Lung (tissue), 12 donors: Measurements from ENCODE around the gene THAP4. TPM values are rescaled to one million over a fixed set of nuclear protein-coding genes. Genes with fewer than 3 reads are reported as not detected.

Source experiments
- ATAC-seq: fragments of 200-7000 bp; cut with Tn5 transposase; one replicate; pipeline ENCODE4 v1.9.1; 2020; ENCODE audit warnings: moderate number of reproducible peaks; ENCODE audit not compliant: insufficient read depth, low FRiP score
- DNase-seq, 3 donors: peaks; one replicate each; pipeline ENCODE4 v3.0.0-alpha.2; 2013 to 2017
- H3K27ac ChIP-seq, 2 donors: one replicate each; pipeline ENCODE4 v1.5.1; 2013; ENCODE audit warnings: mild to moderate bottlenecking in 2 of 2, moderate library complexity in 2 of 2, control low read depth in 1 of 2, inconsistent platforms in 1 of 2, low read depth in 1 of 2, low read length in 1 of 2
- H3K27me3 ChIP-seq, 3 donors: one replicate each; pipeline ENCODE4 v1.5.1; 2013; ENCODE audit warnings: low read length in 2 of 3; ENCODE audit not compliant: control insufficient read depth in 3 of 3, insufficient read depth in 3 of 3
- H3K36me3 ChIP-seq, 4 donors: one replicate each; pipeline ENCODE4 v1.5.1; 2013; ENCODE audit warnings: low read length in 4 of 4, mild to moderate bottlenecking in 1 of 4, moderate library complexity in 1 of 4; ENCODE audit not compliant: control insufficient read depth in 4 of 4, insufficient read depth in 4 of 4
- H3K4me1 ChIP-seq, 5 donors: one replicate each; pipeline ENCODE4 v1.5.1; 2013; ENCODE audit warnings: low read length in 5 of 5, mild to moderate bottlenecking in 2 of 5, moderate library complexity in 1 of 5; ENCODE audit not compliant: control insufficient read depth in 5 of 5, insufficient read depth in 5 of 5
- H3K4me3 ChIP-seq: one replicate; pipeline ENCODE4 v1.5.1; 2013; ENCODE audit warnings: mild to moderate bottlenecking, control low read depth, moderate library complexity
- H3K9ac ChIP-seq, 2 donors: one replicate each; pipeline ENCODE4 v1.5.1; 2013; ENCODE audit warnings: low read length in 2 of 2, control low read depth in 1 of 2; ENCODE audit not compliant: insufficient read depth in 1 of 2
- H3K9me3 ChIP-seq, 4 donors: one replicate each; pipeline ENCODE4 v1.5.1; 2013; ENCODE audit warnings: low read length in 3 of 4, mild to moderate bottlenecking in 1 of 4, moderate library complexity in 1 of 4; ENCODE audit not compliant: control insufficient read depth in 4 of 4, insufficient read depth in 3 of 4
- CTCF ChIP-seq: IDR thresholded peaks from 2 replicates; pipeline ENCODE4 v1.5.1; 2012; ENCODE audit warnings: mild to moderate bottlenecking; ENCODE audit errors: control extremely low read depth, extremely low read depth
- WGBS, 2 donors: extraction: QIAGEN DNeasy Blood & Tissue Kit; methylation state at CpG; one replicate each; pipeline ENCODE4 v1.1.7; 2013; 5-methylcytosine and 5-hydroxymethylcytosine counted together
- polyA plus RNA-seq, 2 donors: library from polyadenylated mRNA; stranded (reverse); fragments of 200-250 nt; gene quantifications; one replicate each; pipeline ENCODE4 v1.2.1, GENCODE V29; 2013
- total RNA-seq, 2 donors: library from RNA; depleted of rRNA in 1 of 2; stranded (reverse); fragments of >200 nt in 1 of 2; gene quantifications; one replicate each; pipeline ENCODE4 v1.2.1, GENCODE V29; 2014 to 2021
- donor health status: control.
- donor health status: control.
- donor health status: Bipolar disorder and iron deficiency.
- donor health status: healthy.
- donor health status: DM: yes; HTN: yes; CAD: no.

The THAP4 gene
- total and polyA plus RNA-seq, 4 donors = 40.0 to 53.7 (median 45.0) TPM

GRCh38 chr2:241563981-241564595, 72.9 kb downstream of the THAP4 start:
- no peak for TF ChIP-seq CTCF
- 80 to 90% methylated on average over 23 of the region's 23 CpGs for WGBS, 2 donors
- H3K27me3 ChIP-seq = no peaks in the 10 kb centered on the region
- peak overlapping the region in 1 of 2 donors; percentile 3 for H3K27ac ChIP-seq
- ATAC-seq (no peak), DNase-seq (peak in 1 of 3 donors; percentile 22)
- H3K9ac ChIP-seq = no peak overlapping the region
- peaks cover 0 to 8% (median 3%) of the 10 kb centered on the region in 4 donors for H3K36me3 ChIP-seq
- peaks cover 0 to 31% (median 18%) of the 10 kb centered on the region in 5 donors for H3K4me1 ChIP-seq
- no peak overlapping the region for H3K4me3 ChIP-seq
- H3K9me3 ChIP-seq = no peaks in the 10 kb centered on the region

GRCh38 chr2:241563571-241563980, 73.4 kb downstream of the THAP4 start:
- ATAC-seq = no peak

DNA sequence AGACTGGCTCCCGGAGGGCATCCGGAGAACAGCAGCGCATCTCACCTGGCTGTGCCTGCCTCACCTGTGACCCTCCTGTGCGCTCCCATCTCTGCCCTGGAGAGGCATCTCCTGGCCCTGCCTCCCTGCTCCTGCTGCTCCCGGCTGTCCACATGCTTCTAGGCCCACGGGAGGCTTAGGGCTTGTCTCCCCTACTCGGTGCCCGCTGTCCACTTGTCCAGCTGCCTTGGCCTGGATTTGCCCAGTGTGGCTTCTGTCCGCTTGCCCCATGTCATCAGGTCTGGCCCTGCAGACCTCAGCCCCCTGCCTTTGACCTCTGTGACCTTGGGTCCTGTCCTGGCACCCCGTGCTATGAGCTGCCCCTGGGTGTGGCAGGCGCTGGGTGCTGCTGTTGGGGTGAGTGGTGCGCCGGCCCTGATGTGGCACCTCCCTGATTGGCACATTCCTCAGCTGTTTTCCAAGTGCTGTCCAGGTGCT, 73.9 kb downstream of the THAP4 start:
- TF ChIP-seq CTCF = no peak

More at GRCh38 chr2:241563571-241563980, 73.4 kb downstream of the THAP4 start:
- no peak overlapping the region for H3K9ac ChIP-seq
- TF ChIP-seq CTCF = no peak
- peaks cover 0 to 31% (median 18%) of the 10 kb centered on the region in 5 donors for H3K4me1 ChIP-seq
- no peaks in the 10 kb centered on the region for H3K27me3 ChIP-seq
- 73 to 86% methylated on average over 8 to 10 of the region's 10 CpGs for WGBS, 2 donors
- no peak overlapping the region for H3K4me3 ChIP-seq
- peaks cover 0 to 8% (median 3%) of the 10 kb centered on the region in 4 donors for H3K36me3 ChIP-seq
- peak overlapping the region in 1 of 2 donors; percentile 3 for H3K27ac ChIP-seq
- no peak for DNase-seq
- no peaks in the 10 kb centered on the region for H3K9me3 ChIP-seq

More for the DNA sequence above, 73.9 kb downstream of the THAP4 start:
- ATAC-seq = no peak
- H3K27ac ChIP-seq = peak overlapping the region in 1 of 2 donors; percentile 2
- no peaks in the 10 kb centered on the region for H3K27me3 ChIP-seq
- H3K36me3 ChIP-seq = peaks cover 0 to 8% (median 3%) of the 10 kb centered on the region in 4 donors
- peaks cover 0 to 35% (median 18%) of the 10 kb centered on the region in 5 donors for H3K4me1 ChIP-seq
- no peak overlapping the region for H3K4me3 ChIP-seq
- WGBS, 2 donors = 82 to 85% methylated on average over 13 of the region's 13 CpGs
- no peaks in the 10 kb centered on the region for H3K9me3 ChIP-seq
- H3K9ac ChIP-seq = no peak overlapping the region
- DNase-seq = no peak
